GM23338 (cell line): ENCODE measurements around the gene ATF7IP2. TPM values are rescaled to one million over a fixed set of nuclear protein-coding genes. Genes with fewer than 3 reads are reported as not detected.

Experiments used
- ATAC-seq: fragments of 200-7000 bp; cut with Tn5 transposase; 3 replicates; pipeline ENCODE4 v1.9.1; 2020
- DNase-seq: peaks from one replicate; pipeline ENCODE4 v3.0.0-alpha.2; 2015; ENCODE audit warnings: low spot score
- H2AFZ ChIP-seq: fragments of 200-600 bp; sonication (generic); 2 replicates; pipeline ENCODE4 v1.8.0; 2016; ENCODE audit warnings: antibody characterized with exemption, mild to moderate bottlenecking, moderate library complexity
- H3F3A ChIP-seq: fragments of 200-600 bp; sonication (generic); replicated peaks from 2 replicates; pipeline ENCODE4 v1.8.0; 2017; ENCODE audit warnings: antibody characterized with exemption, mixed run types, low read depth
- H3K27ac ChIP-seq: fragments of 200-600 bp; sonication (generic); 2 replicates; pipeline ENCODE4 v1.6.1; 2016; ENCODE audit warnings: low read depth
- H3K27me3 ChIP-seq: fragments of 200-600 bp; sonication (generic); 2 replicates; pipeline ENCODE4 v1.8.0; 2016; ENCODE audit warnings: mild to moderate bottlenecking, mixed run types, moderate library complexity; ENCODE audit not compliant: insufficient read depth
- H3K36me3 ChIP-seq: fragments of 200-600 bp; sonication (generic); 2 replicates; pipeline ENCODE4 v1.8.0; 2016; ENCODE audit warnings: mild to moderate bottlenecking; ENCODE audit not compliant: insufficient read depth
- H3K4me1 ChIP-seq: fragments of 200-600 bp; sonication (generic); 2 replicates; pipeline ENCODE4 v1.8.0; 2016; ENCODE audit warnings: mild to moderate bottlenecking, moderate library complexity; ENCODE audit not compliant: insufficient read depth
- H3K4me2 ChIP-seq: fragments of 200-600 bp; sonication (generic); 2 replicates; pipeline ENCODE4 v1.7.1; 2017; ENCODE audit warnings: mixed run types
- H3K4me3 ChIP-seq: fragments of 200-600 bp; sonication (generic); 2 replicates; pipeline ENCODE4 v1.6.1; 2016; ENCODE audit warnings: mixed run types
- H3K79me2 ChIP-seq: fragments of 200-600 bp; sonication (generic); replicated peaks from 2 replicates; pipeline ENCODE4 v1.8.0; 2017; ENCODE audit warnings: mild to moderate bottlenecking; ENCODE audit not compliant: insufficient read depth
- H3K9me2 ChIP-seq: fragments of 200-600 bp; sonication (generic); 2 replicates; pipeline ENCODE4 v1.8.0; 2017; ENCODE audit not compliant: insufficient read depth
- H4K20me1 ChIP-seq: fragments of 200-600 bp; sonication (generic); replicated peaks from 2 replicates; pipeline ENCODE4 v1.8.0; 2017; ENCODE audit warnings: mild to moderate bottlenecking; ENCODE audit not compliant: insufficient read depth
- H3K27ac Mint-ChIP-seq: 2 replicates; pipeline ENCODE4 v1.8.0; 2020; ENCODE audit warnings: inconsistent platforms, mild to moderate bottlenecking, moderate library complexity, mixed read lengths
- H3K27me3 Mint-ChIP-seq: 3 replicates; pipeline ENCODE4 v1.8.0; 2022; ENCODE audit warnings: low read depth, mild to moderate bottlenecking, moderate library complexity, mixed read lengths, inconsistent platforms; ENCODE audit not compliant: insufficient read depth, poor library complexity
- H3K36me3 Mint-ChIP-seq: 3 replicates; pipeline ENCODE4 v1.8.0; 2021; ENCODE audit warnings: low read depth, mild to moderate bottlenecking, inconsistent platforms, moderate library complexity, mixed read lengths
- H3K4me1 Mint-ChIP-seq: 3 replicates; pipeline ENCODE4 v1.8.0; 2020; ENCODE audit warnings: mild to moderate bottlenecking, inconsistent platforms, mixed read lengths
- H3K4me3 Mint-ChIP-seq: 3 replicates; pipeline ENCODE4 v1.8.0; 2021; ENCODE audit warnings: moderate library complexity, mild to moderate bottlenecking, inconsistent platforms, mixed read lengths
- H3K9me3 Mint-ChIP-seq: 3 replicates; pipeline ENCODE4 v1.8.0; 2020; ENCODE audit warnings: moderate library complexity, mild to moderate bottlenecking, inconsistent platforms, mixed read lengths
- CREB1 ChIP-seq: fragments of 250-450 bp; sonication (Bioruptor Pico); IDR thresholded peaks from 2 replicates; pipeline ENCODE4 v1.5.0; 2020; ENCODE audit warnings: low read depth, mild to moderate bottlenecking, moderate library complexity
- EZH2 ChIP-seq: fragments of 200-600 bp; sonication (generic); IDR thresholded peaks from one replicate; pipeline ENCODE4 v1.8.0; 2017; ENCODE audit warnings: antibody characterized with exemption, mild to moderate bottlenecking, low read depth; ENCODE audit not compliant: unreplicated experiment
- JUNB ChIP-seq: IDR thresholded peaks from one replicate; pipeline ENCODE4 v1.6.1; 2016; ENCODE audit warnings: antibody characterized with exemption; ENCODE audit not compliant: unreplicated experiment
- POLR2AphosphoS5 ChIP-seq: IDR thresholded peaks from 2 replicates; pipeline ENCODE4 v1.6.1; 2016; ENCODE audit warnings: antibody characterized with exemption, low read depth
- STAT1 ChIP-seq: IDR thresholded peaks from one replicate; pipeline ENCODE4 v1.6.1; 2016; ENCODE audit warnings: antibody characterized with exemption; ENCODE audit not compliant: unreplicated experiment
- polyA plus RNA-seq: library from polyadenylated mRNA; unstranded; fragments of >200 nt; fragmentation: Nextera tagmentation; extraction: Ambion mirVana; gene quantifications from 2 replicates; pipeline ENCODE4 v1.2.1, GENCODE V29; 2016
- total RNA-seq: library from RNA; depleted of rRNA; stranded (reverse); fragments of >200 nt; shearing (Covaris generic); gene quantifications from 2 replicates; pipeline ENCODE4 v1.2.3, GENCODE V29; 2014
- TF ChIP-seq, protein P1 (sequence below), 2 experiments: fragments of 200-600 bp in 1 of 2; sonication (generic) in 1 of 2; conservative IDR thresholded peaks; 2 replicates each; pipeline versions ENCODE4 v1.5.1 to v1.6.1; 2016 to 2017; ENCODE audit warnings: antibody characterized with exemption in 2 of 2, low read depth in 2 of 2, mild to moderate bottlenecking in 2 of 2, moderate library complexity in 1 of 2
- TF ChIP-seq, protein P2 (sequence below): fragments of 250-450 bp; sonication (Bioruptor Pico); IDR thresholded peaks from 2 replicates; pipeline ENCODE4 v1.5.0; 2020; ENCODE audit warnings: mild to moderate bottlenecking, moderate library complexity
- TF ChIP-seq, protein P3 (sequence below): IDR thresholded peaks from 2 replicates; pipeline ENCODE4 v1.6.1; 2016; ENCODE audit warnings: antibody characterized with exemption

The ATF7IP2 gene
- total and polyA plus RNA-seq, 2 experiments from 2014 or later: 27.9 to 55.7 TPM

DNA sequence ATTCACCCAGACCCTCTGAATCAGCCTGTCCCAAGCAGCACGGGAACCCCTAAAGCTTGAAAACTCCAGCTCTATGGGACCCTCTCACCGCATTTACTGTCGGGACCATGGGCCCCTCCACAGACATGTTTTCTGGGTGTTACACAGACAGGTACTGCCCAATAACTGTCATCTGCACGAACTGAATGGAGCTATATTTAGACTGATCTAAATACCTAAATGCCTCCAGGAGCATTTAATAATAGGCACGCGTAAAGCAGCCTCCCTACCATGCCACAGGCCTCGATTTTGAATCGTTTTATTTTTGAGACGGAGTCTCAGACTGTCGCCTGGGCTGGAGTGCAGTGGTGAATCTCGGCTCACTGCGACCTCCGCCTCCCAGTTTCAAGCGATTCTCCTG, 144.8 kb downstream of the ATF7IP2 start:
- Histone ChIP-seq H3K27ac (no peak overlapping the region), H3K4me1 (no peaks in the 10 kb centered on the region), H4K20me1 (no peaks in the 10 kb centered on the region), H3K79me2 (no peaks in the 10 kb centered on the region), H3K4me3 (no peak overlapping the region), H3K36me3 (no peaks in the 10 kb centered on the region), H3F3A (no peaks in the 10 kb centered on the region), H3K9me2 (no peaks in the 10 kb centered on the region), H3K27me3 (no peaks in the 10 kb centered on the region), H2AFZ (no peak overlapping the region), H3K4me2 (no peak overlapping the region)
- H3K36me3 Mint-ChIP-seq: no peaks in the 10 kb centered on the region
- DNase-seq: no peak
- ATAC-seq: no peak
- TF ChIP-seq, protein P1, sequence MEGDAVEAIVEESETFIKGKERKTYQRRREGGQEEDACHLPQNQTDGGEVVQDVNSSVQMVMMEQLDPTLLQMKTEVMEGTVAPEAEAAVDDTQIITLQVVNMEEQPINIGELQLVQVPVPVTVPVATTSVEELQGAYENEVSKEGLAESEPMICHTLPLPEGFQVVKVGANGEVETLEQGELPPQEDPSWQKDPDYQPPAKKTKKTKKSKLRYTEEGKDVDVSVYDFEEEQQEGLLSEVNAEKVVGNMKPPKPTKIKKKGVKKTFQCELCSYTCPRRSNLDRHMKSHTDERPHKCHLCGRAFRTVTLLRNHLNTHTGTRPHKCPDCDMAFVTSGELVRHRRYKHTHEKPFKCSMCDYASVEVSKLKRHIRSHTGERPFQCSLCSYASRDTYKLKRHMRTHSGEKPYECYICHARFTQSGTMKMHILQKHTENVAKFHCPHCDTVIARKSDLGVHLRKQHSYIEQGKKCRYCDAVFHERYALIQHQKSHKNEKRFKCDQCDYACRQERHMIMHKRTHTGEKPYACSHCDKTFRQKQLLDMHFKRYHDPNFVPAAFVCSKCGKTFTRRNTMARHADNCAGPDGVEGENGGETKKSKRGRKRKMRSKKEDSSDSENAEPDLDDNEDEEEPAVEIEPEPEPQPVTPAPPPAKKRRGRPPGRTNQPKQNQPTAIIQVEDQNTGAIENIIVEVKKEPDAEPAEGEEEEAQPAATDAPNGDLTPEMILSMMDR (conservative IDR thresholded peaks at IDR 0.05; ENCODE audit: low read depth in 2 of 2): no peak
- TF ChIP-seq EZH2: no peak
- no peak for TF ChIP-seq JUNB
- TF ChIP-seq, protein P2, sequence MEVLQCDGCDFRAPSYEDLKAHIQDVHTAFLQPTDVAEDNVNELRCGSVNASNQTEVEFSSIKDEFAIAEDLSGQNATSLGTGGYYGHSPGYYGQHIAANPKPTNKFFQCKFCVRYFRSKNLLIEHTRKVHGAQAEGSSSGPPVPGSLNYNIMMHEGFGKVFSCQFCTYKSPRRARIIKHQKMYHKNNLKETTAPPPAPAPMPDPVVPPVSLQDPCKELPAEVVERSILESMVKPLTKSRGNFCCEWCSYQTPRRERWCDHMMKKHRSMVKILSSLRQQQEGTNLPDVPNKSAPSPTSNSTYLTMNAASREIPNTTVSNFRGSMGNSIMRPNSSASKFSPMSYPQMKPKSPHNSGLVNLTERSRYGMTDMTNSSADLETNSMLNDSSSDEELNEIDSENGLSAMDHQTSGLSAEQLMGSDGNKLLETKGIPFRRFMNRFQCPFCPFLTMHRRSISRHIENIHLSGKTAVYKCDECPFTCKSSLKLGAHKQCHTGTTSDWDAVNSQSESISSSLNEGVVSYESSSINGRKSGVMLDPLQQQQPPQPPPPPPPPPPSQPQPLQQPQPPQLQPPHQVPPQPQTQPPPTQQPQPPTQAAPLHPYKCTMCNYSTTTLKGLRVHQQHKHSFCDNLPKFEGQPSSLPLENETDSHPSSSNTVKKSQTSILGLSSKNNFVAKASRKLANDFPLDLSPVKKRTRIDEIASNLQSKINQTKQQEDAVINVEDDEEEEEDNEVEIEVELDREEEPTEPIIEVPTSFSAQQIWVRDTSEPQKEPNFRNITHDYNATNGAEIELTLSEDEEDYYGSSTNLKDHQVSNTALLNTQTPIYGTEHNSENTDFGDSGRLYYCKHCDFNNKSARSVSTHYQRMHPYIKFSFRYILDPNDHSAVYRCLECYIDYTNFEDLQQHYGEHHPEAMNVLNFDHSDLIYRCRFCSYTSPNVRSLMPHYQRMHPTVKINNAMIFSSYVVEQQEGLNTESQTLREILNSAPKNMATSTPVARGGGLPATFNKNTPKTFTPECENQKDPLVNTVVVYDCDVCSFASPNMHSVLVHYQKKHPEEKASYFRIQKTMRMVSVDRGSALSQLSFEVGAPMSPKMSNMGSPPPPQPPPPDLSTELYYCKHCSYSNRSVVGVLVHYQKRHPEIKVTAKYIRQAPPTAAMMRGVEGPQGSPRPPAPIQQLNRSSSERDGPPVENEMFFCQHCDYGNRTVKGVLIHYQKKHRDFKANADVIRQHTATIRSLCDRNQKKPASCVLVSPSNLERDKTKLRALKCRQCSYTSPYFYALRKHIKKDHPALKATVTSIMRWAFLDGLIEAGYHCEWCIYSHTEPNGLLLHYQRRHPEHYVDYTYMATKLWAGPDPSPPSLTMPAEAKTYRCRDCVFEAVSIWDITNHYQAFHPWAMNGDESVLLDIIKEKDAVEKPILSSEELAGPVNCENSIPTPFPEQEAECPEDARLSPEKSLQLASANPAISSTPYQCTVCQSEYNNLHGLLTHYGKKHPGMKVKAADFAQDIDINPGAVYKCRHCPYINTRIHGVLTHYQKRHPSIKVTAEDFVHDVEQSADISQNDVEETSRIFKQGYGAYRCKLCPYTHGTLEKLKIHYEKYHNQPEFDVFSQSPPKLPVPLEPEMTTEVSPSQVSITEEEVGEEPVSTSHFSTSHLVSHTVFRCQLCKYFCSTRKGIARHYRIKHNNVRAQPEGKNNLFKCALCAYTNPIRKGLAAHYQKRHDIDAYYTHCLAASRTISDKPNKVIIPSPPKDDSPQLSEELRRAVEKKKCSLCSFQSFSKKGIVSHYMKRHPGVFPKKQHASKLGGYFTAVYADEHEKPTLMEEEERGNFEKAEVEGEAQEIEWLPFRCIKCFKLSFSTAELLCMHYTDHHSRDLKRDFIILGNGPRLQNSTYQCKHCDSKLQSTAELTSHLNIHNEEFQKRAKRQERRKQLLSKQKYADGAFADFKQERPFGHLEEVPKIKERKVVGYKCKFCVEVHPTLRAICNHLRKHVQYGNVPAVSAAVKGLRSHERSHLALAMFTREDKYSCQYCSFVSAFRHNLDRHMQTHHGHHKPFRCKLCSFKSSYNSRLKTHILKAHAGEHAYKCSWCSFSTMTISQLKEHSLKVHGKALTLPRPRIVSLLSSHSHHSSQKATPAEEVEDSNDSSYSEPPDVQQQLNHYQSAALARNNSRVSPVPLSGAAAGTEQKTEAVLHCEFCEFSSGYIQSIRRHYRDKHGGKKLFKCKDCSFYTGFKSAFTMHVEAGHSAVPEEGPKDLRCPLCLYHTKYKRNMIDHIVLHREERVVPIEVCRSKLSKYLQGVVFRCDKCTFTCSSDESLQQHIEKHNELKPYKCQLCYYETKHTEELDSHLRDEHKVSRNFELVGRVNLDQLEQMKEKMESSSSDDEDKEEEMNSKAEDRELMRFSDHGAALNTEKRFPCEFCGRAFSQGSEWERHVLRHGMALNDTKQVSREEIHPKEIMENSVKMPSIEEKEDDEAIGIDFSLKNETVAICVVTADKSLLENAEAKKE: no peak
- TF ChIP-seq STAT1: no peak
- TF ChIP-seq, protein P3, sequence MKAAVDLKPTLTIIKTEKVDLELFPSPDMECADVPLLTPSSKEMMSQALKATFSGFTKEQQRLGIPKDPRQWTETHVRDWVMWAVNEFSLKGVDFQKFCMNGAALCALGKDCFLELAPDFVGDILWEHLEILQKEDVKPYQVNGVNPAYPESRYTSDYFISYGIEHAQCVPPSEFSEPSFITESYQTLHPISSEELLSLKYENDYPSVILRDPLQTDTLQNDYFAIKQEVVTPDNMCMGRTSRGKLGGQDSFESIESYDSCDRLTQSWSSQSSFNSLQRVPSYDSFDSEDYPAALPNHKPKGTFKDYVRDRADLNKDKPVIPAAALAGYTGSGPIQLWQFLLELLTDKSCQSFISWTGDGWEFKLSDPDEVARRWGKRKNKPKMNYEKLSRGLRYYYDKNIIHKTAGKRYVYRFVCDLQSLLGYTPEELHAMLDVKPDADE: no peak
- TF ChIP-seq CREB1 (CRISPR knock-in tag): no peak
- no peak for TF ChIP-seq POLR2AphosphoS5
- no peaks in the 10 kb centered on the region; the same call in 2 of the 3 replicates for H3K9me3 Mint-ChIP-seq
- no peak overlapping the region for H3K4me3 Mint-ChIP-seq
- peaks cover 1% of the 10 kb centered on the region for H3K27me3 Mint-ChIP-seq
- H3K4me1 Mint-ChIP-seq: no peaks in the 10 kb centered on the region
- no peak overlapping the region for H3K27ac Mint-ChIP-seq
